HG02588 (cell line): Measurements from ENCODE around the gene ATP6V1E1.
"Not testable (repeated sequence)": the region's sequence is repeated elsewhere in the genome, so short reads cannot be mapped to it uniquely, and the experiment has no call there.

Experiments used
- ATAC-seq: cut with Tn5 transposase; IDR thresholded peaks from one replicate; pipeline ENCODE4 v1.9.1; 2021; ENCODE audit warnings: mild to moderate bottlenecking, moderate library complexity; ENCODE audit not compliant: unreplicated experiment

Gene ATP6V1E1

GRCh38 chr22:17628406-17629172 lies at the start of gene ATP6V1E1:
Gene ATP6V1E1, minus strand, starts transcription at chr22:17628749. Its CDS starts 114 bp downstream, at chr22:17628635.
- peak; percentile 99 for ATAC-seq

GRCh38 chr22:17675584-17675983 lies 47.0 kb upstream of the ATP6V1E1 start:
- no peak for ATAC-seq

GRCh38 chr22:17674152-17674551 lies 45.6 kb upstream of the ATP6V1E1 start:
- ATAC-seq = no peak

GRCh38 chr22:17672417-17672991 lies 44.0 kb upstream of the ATP6V1E1 start:
- ATAC-seq = no peak

- ATAC-seq = not testable (repeated sequence)
These were observed 43.1 kb upstream of the ATP6V1E1 start for GRCh38 chr22:17671521-17672092.

GRCh38 chr22:17665854-17666253 lies 37.3 kb upstream of the ATP6V1E1 start:
- ATAC-seq = no peak

GRCh38 chr22:17665248-17665647 lies 36.7 kb upstream of the ATP6V1E1 start:
- ATAC-seq = no peak

GRCh38 chr22:17664414-17665055 lies 36.0 kb upstream of the ATP6V1E1 start:
- ATAC-seq = no peak

DNA sequence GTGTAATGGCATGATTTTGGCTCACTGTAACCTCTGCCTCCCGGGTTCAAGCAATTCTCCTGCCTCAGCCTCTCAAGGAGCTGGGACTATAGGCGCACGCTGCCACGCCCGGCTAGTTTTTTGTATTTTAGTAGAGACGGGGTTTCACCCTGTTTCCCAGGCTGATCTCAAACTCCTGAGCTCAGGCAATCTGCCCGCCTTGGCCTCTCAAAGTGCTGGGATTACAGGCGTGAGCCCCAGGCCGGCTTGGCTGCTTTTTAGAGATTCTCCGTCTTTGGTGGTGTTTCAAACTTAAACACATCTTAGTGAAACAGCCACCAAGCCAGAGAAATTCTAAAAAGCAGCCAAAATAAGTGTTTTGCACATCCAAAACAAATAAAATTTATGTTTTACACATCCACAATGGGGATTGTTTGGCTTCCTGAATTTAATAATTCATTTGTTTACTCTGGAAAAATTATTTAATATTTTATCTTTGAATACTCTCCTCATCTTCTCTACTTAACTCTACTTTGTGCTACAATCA lies 28.4 kb upstream of the ATP6V1E1 start:
- ATAC-seq = no peak

DNA sequence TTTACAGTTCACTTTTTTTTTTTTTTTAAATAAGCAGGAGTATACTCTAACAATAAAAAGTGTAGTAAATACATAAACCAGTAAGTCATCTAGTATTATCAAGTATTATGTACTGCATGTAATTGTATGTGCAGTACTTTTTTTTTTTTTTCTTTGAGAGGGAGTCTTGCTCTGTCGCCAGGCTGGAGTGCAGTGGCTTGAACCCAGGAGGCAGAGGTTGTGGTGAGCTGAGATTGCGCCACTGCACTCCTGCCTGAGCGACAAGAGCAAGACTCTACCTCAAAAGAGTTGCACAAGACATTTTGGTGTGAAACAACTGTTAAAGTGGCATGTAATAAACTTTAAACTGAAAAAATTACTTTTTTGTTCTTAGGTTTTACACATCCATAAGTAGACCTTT lies 26.7 kb upstream of the ATP6V1E1 start:
- no peak for ATAC-seq

GRCh38 chr22:17648569-17648968 lies 20.0 kb upstream of the ATP6V1E1 start:
- no peak for ATAC-seq

DNA sequence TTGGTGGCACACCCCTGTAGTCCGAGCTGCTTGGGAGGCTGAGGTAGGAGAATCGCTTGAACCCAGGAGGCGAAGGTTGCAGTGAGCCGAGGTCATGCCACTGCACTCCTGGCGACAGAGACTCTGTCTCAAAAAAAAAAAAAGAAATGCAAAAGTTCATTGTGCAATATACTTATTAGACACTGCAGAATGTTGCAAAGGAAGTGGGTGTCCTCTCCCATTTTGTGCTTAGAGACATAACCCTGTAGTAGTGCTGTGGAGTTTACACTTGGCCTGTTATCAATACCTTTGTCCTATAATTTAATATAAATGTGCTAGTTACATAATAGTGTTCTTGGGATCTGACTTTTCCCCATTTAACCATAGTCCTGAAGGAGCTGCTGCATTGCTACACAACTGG lies 19.4 kb upstream of the ATP6V1E1 start:
- ATAC-seq = no peak

GRCh38 chr22:17647452-17647851 lies 18.9 kb upstream of the ATP6V1E1 start:
- ATAC-seq = no peak

GRCh38 chr22:17642357-17642756 lies 13.8 kb upstream of the ATP6V1E1 start:
- not testable (repeated sequence) for ATAC-seq

DNA sequence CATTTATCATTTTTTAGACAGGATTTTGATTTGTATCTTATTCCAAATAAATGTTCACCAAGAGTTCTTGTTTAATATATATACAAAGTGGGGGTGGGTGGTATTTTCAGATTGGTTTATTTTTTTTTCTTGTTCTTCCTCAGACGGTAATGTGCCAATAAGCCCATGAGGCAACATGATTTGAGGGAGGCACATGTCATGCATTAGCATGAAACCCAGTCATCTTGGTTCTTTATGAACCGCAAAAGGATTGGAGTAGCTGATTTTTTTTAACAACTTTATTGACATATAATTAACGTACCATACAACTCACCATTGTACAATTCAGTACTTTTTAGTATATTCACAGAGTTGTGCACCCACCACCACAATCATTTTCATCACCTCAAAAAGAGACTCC lies 12.7 kb upstream of the ATP6V1E1 start:
- no peak for ATAC-seq

- peak; percentile 37 for ATAC-seq
These were observed 10.7 kb upstream of the ATP6V1E1 start for GRCh38 chr22:17639247-17639741.

- peak; percentile 93 for ATAC-seq
These were observed 10.1 kb upstream of the ATP6V1E1 start, which contains the start of gene BCL2L13 for GRCh38 chr22:17638432-17639246. Gene BCL2L13, plus strand, starts transcription at chr22:17638757. Its CDS starts 16,955 bp downstream, at chr22:17655712.

DNA sequence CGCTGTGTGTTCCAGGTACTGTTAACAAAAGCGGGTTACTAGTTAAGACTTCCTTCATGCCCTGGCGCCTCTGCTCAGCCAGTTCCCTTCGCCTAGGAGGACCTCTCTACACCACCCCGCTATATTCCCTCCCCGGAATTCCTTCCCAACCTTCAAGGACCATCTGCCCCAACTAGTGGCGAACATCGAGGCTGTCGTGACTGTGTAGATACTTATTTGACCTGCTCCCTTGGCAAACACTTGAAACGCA lies 9.6 kb upstream of the ATP6V1E1 start:
- ATAC-seq = peak; percentile 15

GRCh38 chr22:17637490-17638181 lies 9.1 kb upstream of the ATP6V1E1 start:
- no peak for ATAC-seq

DNA sequence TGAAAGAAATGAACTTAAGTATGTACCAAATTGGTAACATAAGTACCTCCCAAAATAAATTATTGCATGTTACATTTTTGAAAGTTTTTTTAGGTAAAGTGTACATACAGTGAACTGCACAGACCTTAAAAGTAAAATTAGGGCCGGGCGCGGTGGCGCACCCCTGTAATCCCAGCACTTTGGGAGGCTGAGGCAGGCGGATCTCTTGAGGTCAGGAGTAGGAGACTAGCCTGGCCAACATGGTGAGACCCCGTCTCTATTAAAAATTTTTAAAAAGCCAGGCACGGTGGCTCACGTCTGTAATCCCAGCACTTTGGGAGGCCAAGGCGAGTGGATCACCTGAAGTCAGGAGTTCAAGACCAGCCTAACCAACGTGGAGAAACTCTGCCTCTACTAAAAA lies 8.3 kb upstream of the ATP6V1E1 start:
- not testable (repeated sequence) for ATAC-seq
